ENCODE measurements around the gene CKS1B.

CKS1B gene

GRCh38 chr1:155003227-155003765 is 28.8 kb downstream of the CKS1B start:
- peak; percentile 32 for DNase-seq

GRCh38 chr1:155003766-155004351 is 29.4 kb downstream of the CKS1B start:
- DNase-seq, result no peak

GRCh38 chr1:155004352-155005075 is 30.0 kb downstream of the CKS1B start:
- no peak for DNase-seq

GRCh38 chr1:155005076-155006011 is 30.9 kb downstream of the CKS1B start:
- DNase-seq, result no peak

- DNase-seq, result no peak
Observed at GRCh38 chr1:155006601-155007101, 32.2 kb downstream of the CKS1B start.

- no peak for DNase-seq
Observed at GRCh38 chr1:155007251-155007828, 32.9 kb downstream of the CKS1B start.

- no peak for DNase-seq
Observed at GRCh38 chr1:155008015-155008941, 33.8 kb downstream of the CKS1B start.

GRCh38 chr1:155009221-155009711 is 34.8 kb downstream of the CKS1B start:
- DNase-seq, result no peak

- no peak for DNase-seq
Observed at GRCh38 chr1:155009742-155010141, 35.3 kb downstream of the CKS1B start.

- no peak for DNase-seq
Observed at GRCh38 chr1:155010211-155010918, 35.9 kb downstream of the CKS1B start.

- DNase-seq, result no peak
Observed at GRCh38 chr1:155011004-155011416, 36.5 kb downstream of the CKS1B start.

GRCh38 chr1:155011437-155012025 is 37.0 kb downstream of the CKS1B start:
- no peak for DNase-seq

GRCh38 chr1:155012026-155012546 is 37.6 kb downstream of the CKS1B start:
- no peak for DNase-seq

- no peak for DNase-seq
Observed at GRCh38 chr1:155012776-155013602, 38.5 kb downstream of the CKS1B start.

GRCh38 chr1:155013632-155014031 is 39.2 kb downstream of the CKS1B start:
- no peak for DNase-seq

GRCh38 chr1:155014709-155015508 is 40.4 kb downstream of the CKS1B start:
- no peak for DNase-seq

GRCh38 chr1:155015527-155016230 is 41.2 kb downstream of the CKS1B start:
- no peak for DNase-seq
